NT2/D1 (cell line): Measurements from ENCODE around the gene TRMT44.
"Not testable (repeated sequence)": the region's sequence is repeated elsewhere in the genome, so short reads cannot be mapped to it uniquely, and the experiment has no call there.

Source experiments
- DNase-seq: peaks from one replicate; pipeline ENCODE4 v3.0.0-alpha.2; 2011; ENCODE audit warnings: low read depth, low spot score
- H3K27me3 ChIP-seq: 2 replicates; pipeline ENCODE4 v1.6.0; 2011; ENCODE audit warnings: mild to moderate bottlenecking; ENCODE audit not compliant: insufficient read length, insufficient read depth
- H3K36me3 ChIP-seq: 2 replicates; pipeline ENCODE4 v1.6.1; 2011; ENCODE audit warnings: mild to moderate bottlenecking, low read length, mixed read lengths; ENCODE audit not compliant: insufficient read depth, insufficient read length
- H3K4me1 ChIP-seq: 2 replicates; pipeline ENCODE4 v1.5.1; 2011; ENCODE audit not compliant: insufficient read depth, insufficient read length
- H3K4me3 ChIP-seq: 2 replicates; pipeline ENCODE4 v1.5.1; 2011; ENCODE audit warnings: low read depth; ENCODE audit not compliant: insufficient read length
- H3K9ac ChIP-seq: 2 replicates; pipeline ENCODE4 v1.6.0; 2011; ENCODE audit warnings: low read depth; ENCODE audit not compliant: insufficient read length
- H3K9me3 ChIP-seq: 2 replicates; pipeline ENCODE4 v1.5.1; 2011; ENCODE audit warnings: mild to moderate bottlenecking, low read length; ENCODE audit not compliant: insufficient read depth
- SUZ12 ChIP-seq: IDR thresholded peaks from 2 replicates; pipeline ENCODE4 v1.6.1; 2011; ENCODE audit not compliant: insufficient read length, insufficient read depth; ENCODE audit errors: extremely low read depth
- YY1 ChIP-seq: IDR thresholded peaks from 2 replicates; pipeline ENCODE4 v1.6.1; 2011; ENCODE audit not compliant: insufficient read length, insufficient read depth
- ZNF274 ChIP-seq: IDR thresholded peaks from 2 replicates; pipeline ENCODE4 v1.6.1; 2011; ENCODE audit warnings: mild to moderate bottlenecking, low read depth, low read length

TRMT44 gene

DNA sequence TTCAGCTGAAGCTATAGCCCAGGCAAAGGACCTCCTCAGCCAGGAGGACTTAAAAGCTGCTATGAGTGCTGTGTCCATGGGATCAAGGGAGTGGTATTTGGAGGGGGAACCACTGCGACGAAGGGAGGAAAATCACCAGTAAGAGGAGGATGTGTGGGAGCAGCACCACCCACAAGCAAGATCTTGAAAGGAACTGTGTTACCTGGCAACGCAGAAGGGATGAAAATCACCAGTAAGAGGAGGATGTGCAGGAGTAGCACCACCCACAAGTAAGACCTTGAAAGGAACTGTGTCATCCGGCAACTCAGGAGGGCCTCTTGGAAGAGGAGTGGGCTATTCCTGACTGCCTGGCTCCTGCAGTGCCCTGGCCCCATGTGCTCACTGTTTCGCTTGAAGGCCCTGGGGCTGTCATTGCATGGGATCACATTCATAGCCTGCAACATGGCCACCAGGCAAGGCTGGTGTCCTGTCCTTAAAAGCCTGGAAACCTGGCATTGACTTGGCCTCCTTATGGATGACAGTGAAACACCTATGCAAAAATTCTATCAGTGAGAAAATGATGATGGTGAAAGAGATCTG lies 48.3 kb downstream of the TRMT44 start:
- no peak for DNase-seq
- H3K4me1 ChIP-seq: peaks cover 3% of the 10 kb centered on the region
- no peak overlapping the region for H3K4me3 ChIP-seq
- no peaks in the 10 kb centered on the region for H3K27me3 ChIP-seq
- H3K36me3 ChIP-seq: no peaks in the 10 kb centered on the region
- no peak overlapping the region for H3K9ac ChIP-seq
- TF ChIP-seq SUZ12 (no peak), ZNF274 (no peak), YY1 (no peak)
- H3K9me3 ChIP-seq: peaks cover 32% of the 10 kb centered on the region; the same call in 1 of the 2 replicates

DNA sequence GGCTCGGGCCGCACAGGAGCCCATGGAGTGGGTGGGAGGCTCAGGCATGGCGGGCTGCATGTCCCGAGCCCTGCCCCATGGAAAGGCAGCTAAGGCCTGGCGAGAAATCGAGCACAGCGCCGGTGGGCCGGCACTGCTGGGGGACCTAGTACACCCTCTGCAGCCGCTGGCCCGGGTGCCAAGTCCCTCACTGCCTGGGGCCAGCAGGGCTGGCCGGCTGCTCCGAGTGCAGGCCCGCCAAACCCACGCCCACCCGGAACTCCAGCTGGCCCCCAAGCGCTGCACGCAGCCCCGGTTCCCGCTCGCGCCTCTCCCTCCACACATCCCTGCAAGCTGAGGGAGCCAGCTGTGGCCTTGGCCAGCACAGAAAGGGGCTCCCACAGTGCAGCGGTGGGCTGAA lies 50.9 kb downstream of the TRMT44 start:
- H3K36me3 ChIP-seq, H3K4me3 ChIP-seq, H3K4me1 ChIP-seq, H3K9ac ChIP-seq, H3K27me3 ChIP-seq, DNase-seq: not testable (repeated sequence)
- peaks cover 53% of the 10 kb centered on the region for H3K9me3 ChIP-seq

DNA sequence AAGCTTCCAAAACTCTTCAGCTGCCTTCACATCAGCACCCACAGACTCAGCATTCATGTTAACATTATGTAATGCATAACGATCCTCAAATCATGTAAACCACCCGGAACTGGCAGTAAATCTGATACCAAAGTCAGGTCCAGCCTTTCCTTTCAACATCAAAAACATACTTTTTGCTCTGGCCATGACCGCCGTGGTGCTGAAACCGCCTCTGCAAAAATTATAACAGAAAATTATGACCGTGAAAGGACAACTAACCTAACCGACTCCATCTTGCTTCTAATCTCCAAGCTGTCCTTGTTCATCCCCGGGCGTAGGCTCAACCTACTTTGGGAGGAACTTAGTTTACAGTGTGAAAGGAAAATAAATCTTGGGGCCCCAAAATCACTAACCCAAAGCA lies 51.6 kb downstream of the TRMT44 start:
- no peak overlapping the region for H3K4me3 ChIP-seq
- peaks cover 52% of the 10 kb centered on the region for H3K9me3 ChIP-seq
- H3K36me3 ChIP-seq: no peaks in the 10 kb centered on the region

DNA sequence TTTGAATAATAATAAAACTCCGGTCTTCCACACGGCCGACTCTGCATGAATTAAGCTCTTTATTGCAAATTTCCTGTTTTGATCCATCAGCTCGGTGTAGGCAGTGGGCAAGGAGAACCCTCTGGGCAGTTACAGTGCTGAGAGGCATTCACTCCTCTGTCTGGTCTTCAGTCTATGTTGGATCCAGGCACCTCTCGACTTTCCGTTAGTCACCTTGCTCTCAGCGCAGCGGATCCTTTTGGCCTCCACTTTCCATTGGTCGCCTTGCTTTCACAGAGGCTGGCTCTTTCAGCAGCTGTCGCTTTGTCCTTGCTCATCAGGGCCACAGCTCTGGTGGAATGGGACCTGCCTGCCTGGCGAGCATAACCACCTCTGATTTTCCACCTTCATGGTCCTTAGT lies 52.9 kb downstream of the TRMT44 start:
- no peak overlapping the region for H3K9ac ChIP-seq
- DNase-seq: no peak
- H3K27me3 ChIP-seq: no peaks in the 10 kb centered on the region
- TF ChIP-seq ZNF274: no peak
- TF ChIP-seq YY1: no peak
- no peak for TF ChIP-seq SUZ12
- H3K4me1 ChIP-seq: peaks cover 3% of the 10 kb centered on the region
- no peak overlapping the region for H3K4me3 ChIP-seq
- no peaks in the 10 kb centered on the region for H3K36me3 ChIP-seq
- peaks cover 50% of the 10 kb centered on the region for H3K9me3 ChIP-seq

More for the DNA sequence above, 51.6 kb downstream of the TRMT44 start:
- TF ChIP-seq YY1 (no peak), ZNF274 (no peak), SUZ12 (no peak)
- no peak for DNase-seq
- peaks cover 3% of the 10 kb centered on the region for H3K4me1 ChIP-seq
- H3K9ac ChIP-seq: no peak overlapping the region
- H3K27me3 ChIP-seq: no peaks in the 10 kb centered on the region

DNA sequence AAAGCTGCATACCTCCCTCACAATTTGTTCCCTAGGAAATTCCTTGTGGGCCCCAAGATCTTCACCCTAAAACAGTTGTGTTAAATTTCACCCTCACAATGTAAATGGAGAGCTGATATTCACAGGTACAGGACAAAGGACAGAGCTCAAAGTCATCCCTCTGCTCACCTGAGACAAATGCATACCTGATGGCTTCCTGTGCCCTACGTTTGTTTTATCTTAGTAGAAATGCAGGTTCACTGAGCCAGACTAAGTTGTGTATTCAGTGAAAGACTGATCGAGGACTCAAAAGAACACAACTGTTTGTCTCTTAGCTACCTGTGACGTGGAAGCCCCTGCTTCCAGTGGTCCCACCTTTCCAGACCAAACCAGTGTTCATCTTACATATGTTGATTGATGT lies 53.6 kb downstream of the TRMT44 start:
- H3K9me3 ChIP-seq: peaks cover 45% of the 10 kb centered on the region
- H3K4me1 ChIP-seq: peaks cover 3% of the 10 kb centered on the region
- no peak for TF ChIP-seq SUZ12
- no peak for TF ChIP-seq YY1
- no peak for TF ChIP-seq ZNF274
- H3K27me3 ChIP-seq: no peaks in the 10 kb centered on the region
- H3K4me3 ChIP-seq: no peak overlapping the region
- H3K36me3 ChIP-seq: no peaks in the 10 kb centered on the region
- no peak overlapping the region for H3K9ac ChIP-seq
- DNase-seq: no peak

DNA sequence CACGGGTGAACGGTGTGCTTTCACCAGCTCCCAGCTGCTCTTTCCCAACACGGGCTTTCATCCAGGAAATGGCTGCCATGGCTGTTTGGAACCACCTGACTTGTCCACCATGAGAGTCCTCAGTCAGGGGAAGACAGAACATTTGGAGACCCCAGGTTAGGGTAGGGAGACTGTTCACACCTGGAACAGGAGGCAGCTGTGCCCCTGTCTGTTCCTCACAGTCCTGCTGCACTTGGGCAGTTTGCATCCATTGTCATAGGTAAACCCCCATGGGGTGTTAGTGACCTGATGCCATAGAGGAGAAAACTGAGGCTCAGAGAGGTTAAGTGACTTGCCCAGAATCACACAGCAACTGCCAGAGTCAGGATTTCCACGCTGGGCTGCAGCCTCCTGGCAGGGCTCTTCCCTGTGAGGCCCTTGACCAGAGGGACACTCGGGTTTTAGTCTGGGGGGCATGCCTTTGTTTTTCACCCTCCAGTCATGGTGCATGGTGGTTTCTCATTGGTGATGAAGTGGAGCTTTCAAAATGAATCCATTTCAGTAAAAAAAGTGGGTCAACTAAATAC lies 54.5 kb downstream of the TRMT44 start:
- Histone ChIP-seq H3K9ac (no peak overlapping the region), H3K4me1 (no peaks in the 10 kb centered on the region), H3K4me3 (no peak overlapping the region), H3K36me3 (no peaks in the 10 kb centered on the region), H3K9me3 (peaks cover 36% of the 10 kb centered on the region), H3K27me3 (no peaks in the 10 kb centered on the region)
- TF ChIP-seq ZNF274: no peak
- TF ChIP-seq YY1: no peak
- no peak for TF ChIP-seq SUZ12
- DNase-seq: no peak

DNA sequence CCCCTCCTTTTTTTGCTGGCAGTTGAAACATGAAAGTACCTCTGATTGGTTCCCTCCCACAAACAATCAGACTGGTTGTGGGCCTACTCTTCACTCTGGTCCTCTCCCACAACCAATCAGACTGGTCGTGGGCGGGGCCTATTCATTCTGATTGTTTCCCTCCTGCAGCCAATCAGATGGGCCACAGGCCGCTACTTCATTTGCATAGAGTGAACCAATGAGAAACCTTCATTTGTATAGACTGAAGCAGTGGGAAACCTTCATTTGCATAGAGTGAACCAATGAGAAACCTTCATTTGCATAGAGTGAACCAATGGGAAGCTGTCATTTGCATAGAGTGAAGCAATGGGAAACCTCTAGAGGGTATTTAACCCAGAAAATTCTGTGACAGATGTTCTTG lies 55.2 kb downstream of the TRMT44 start:
- Histone ChIP-seq H3K4me3 (no peak overlapping the region), H3K36me3 (no peaks in the 10 kb centered on the region), H3K27me3 (no peaks in the 10 kb centered on the region), H3K9ac (no peak overlapping the region), H3K9me3 (peaks cover 34% of the 10 kb centered on the region), H3K4me1 (no peaks in the 10 kb centered on the region)
- TF ChIP-seq SUZ12 (no peak), YY1 (no peak), ZNF274 (no peak)
- no peak for DNase-seq
